Endothelial cell of umbilical vein (primary cell): ENCODE results near the gene FOXL3.

Experiments used
- EZH2 ChIP-seq: IDR thresholded peaks from 2 replicates; pipeline ENCODE4 v1.6.1; 2012; ENCODE audit warnings: borderline replicate concordance, low read depth, mild to moderate bottlenecking, moderate library complexity, low read length, inconsistent platforms; ENCODE audit not compliant: severe bottlenecking
- POLR2AphosphoS5 ChIP-seq: IDR thresholded peaks from 2 replicates; pipeline ENCODE4 v1.6.1; 2012; ENCODE audit warnings: low read depth, mild to moderate bottlenecking, control low read depth, low read length, moderate library complexity; ENCODE audit not compliant: insufficient read depth
- TF ChIP-seq, protein P1 (sequence below), 2 donors: IDR thresholded peaks; 1 replicate in 1 of 2; 2 replicates in 1 of 2; pipeline ENCODE4 v1.5.1; 2011; ENCODE audit warnings: low read length in 2 of 2, mild to moderate bottlenecking in 2 of 2, moderate library complexity in 2 of 2, control low read depth in 1 of 2, inconsistent platforms in 1 of 2, low read depth in 1 of 2; ENCODE audit not compliant: insufficient read depth in 1 of 2; ENCODE audit errors: extremely low read depth in 1 of 2

DNA sequence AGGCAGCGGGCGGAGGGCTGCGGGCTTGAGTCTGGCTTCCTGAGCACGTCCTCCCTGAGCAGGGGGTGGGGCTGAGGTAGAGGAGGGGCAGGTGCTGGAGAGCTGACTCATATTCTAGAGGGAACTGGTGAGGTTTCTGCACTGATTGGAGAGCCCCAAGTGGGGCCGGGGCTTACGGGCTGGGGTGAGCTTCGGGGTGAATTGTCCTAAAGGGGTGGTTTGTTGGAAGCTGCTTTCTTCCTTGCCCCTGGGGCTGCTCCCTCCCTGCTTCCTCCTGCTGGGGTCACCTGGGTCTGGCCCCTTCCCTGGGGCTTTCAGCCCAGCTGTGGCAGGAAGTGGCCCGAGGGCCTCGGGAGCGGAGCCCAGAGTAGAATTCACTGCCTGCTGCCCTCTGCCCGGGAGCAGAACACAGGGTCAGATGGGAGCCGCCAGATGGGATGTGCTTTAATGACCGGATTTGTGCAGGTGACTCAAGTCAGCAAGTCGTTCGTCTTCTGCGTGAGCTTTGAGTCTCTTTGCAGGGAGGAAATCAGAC lies 49.0 kb upstream of the FOXL3 start:
- TF ChIP-seq POLR2AphosphoS5 (no peak), EZH2 (no peak)
- TF ChIP-seq, protein P1, sequence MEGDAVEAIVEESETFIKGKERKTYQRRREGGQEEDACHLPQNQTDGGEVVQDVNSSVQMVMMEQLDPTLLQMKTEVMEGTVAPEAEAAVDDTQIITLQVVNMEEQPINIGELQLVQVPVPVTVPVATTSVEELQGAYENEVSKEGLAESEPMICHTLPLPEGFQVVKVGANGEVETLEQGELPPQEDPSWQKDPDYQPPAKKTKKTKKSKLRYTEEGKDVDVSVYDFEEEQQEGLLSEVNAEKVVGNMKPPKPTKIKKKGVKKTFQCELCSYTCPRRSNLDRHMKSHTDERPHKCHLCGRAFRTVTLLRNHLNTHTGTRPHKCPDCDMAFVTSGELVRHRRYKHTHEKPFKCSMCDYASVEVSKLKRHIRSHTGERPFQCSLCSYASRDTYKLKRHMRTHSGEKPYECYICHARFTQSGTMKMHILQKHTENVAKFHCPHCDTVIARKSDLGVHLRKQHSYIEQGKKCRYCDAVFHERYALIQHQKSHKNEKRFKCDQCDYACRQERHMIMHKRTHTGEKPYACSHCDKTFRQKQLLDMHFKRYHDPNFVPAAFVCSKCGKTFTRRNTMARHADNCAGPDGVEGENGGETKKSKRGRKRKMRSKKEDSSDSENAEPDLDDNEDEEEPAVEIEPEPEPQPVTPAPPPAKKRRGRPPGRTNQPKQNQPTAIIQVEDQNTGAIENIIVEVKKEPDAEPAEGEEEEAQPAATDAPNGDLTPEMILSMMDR (IDR thresholded peaks at IDR 0.05; ENCODE audit: extremely low read depth in 1 of 2, insufficient read depth in 1 of 2, low read depth in 1 of 2, low read length in 2 of 2), result no peak
